Middle frontal gyrus (tissue), 1 donor: ENCODE results near the gene PLCB1.

Source experiments
- DNase-seq: peaks from one replicate; pipeline ENCODE4 v3.0.0-alpha.2; 2015; ENCODE audit warnings: low spot score; ENCODE audit errors: extremely low spot score

Gene PLCB1

GRCh38 chr20:8693709-8694108, 561.6 kb downstream of the PLCB1 start:
- no peak for DNase-seq

- DNase-seq = no peak
Measured at GRCh38 chr20:8700756-8701155, 568.7 kb downstream of the PLCB1 start.

GRCh38 chr20:8706961-8707700, 575.1 kb downstream of the PLCB1 start:
- no peak for DNase-seq

GRCh38 chr20:8709627-8710026, 577.6 kb downstream of the PLCB1 start:
- no peak for DNase-seq

- no peak for DNase-seq
Measured at GRCh38 chr20:8711501-8711900, 579.4 kb downstream of the PLCB1 start.

GRCh38 chr20:8714206-8714605, 582.1 kb downstream of the PLCB1 start:
- DNase-seq = no peak

- DNase-seq = no peak
Measured at GRCh38 chr20:8718279-8718678, 586.2 kb downstream of the PLCB1 start.

- no peak for DNase-seq
Measured at GRCh38 chr20:8720089-8720488, 588.0 kb downstream of the PLCB1 start.

GRCh38 chr20:8721098-8721497, 589.0 kb downstream of the PLCB1 start:
- peak; percentile 39 for DNase-seq

GRCh38 chr20:8722277-8722928, 590.3 kb downstream of the PLCB1 start:
- DNase-seq = peak; percentile 71

- DNase-seq = no peak
Measured at GRCh38 chr20:8723296-8723695, 591.2 kb downstream of the PLCB1 start.

GRCh38 chr20:8724884-8725283, 592.8 kb downstream of the PLCB1 start:
- no peak for DNase-seq

- DNase-seq = no peak
Measured at GRCh38 chr20:8726460-8726859, 594.4 kb downstream of the PLCB1 start.

GRCh38 chr20:8735014-8735413, 602.9 kb downstream of the PLCB1 start:
- DNase-seq = no peak

GRCh38 chr20:8735674-8736073, 603.6 kb downstream of the PLCB1 start:
- no peak for DNase-seq

- DNase-seq = no peak
Measured at GRCh38 chr20:8740265-8740664, 608.2 kb downstream of the PLCB1 start.

GRCh38 chr20:8744228-8744844, 612.3 kb downstream of the PLCB1 start:
- DNase-seq = no peak

GRCh38 chr20:8749101-8749500, 617.0 kb downstream of the PLCB1 start:
- DNase-seq = no peak

GRCh38 chr20:8749986-8750385, 617.9 kb downstream of the PLCB1 start:
- no peak for DNase-seq

- DNase-seq = no peak
Measured at GRCh38 chr20:8755340-8756118, 623.5 kb downstream of the PLCB1 start.

- no peak for DNase-seq
Measured at GRCh38 chr20:8756410-8756809, 624.3 kb downstream of the PLCB1 start.

- DNase-seq = no peak
Measured at GRCh38 chr20:8757146-8757545, 625.1 kb downstream of the PLCB1 start.
